Thoracic aorta (tissue), 2 donors: ENCODE data around the gene ADORA3. TPM values are rescaled to one million over a fixed set of nuclear protein-coding genes. Genes with fewer than 3 reads are reported as not detected.

Experiments
- ATAC-seq: fragments of 150-250 bp; one replicate; pipeline ENCODE4 v1.8.0; 2017; ENCODE audit warnings: low read depth; ENCODE audit not compliant: insufficient number of reproducible peaks, low FRiP score
- DNase-seq: peaks from one replicate; pipeline ENCODE4 v3.0.0-alpha.2; 2020; ENCODE audit warnings: low spot score
- H3K27ac ChIP-seq, 2 donors: fragments of 200-600 bp; sonication (generic); 1 replicate in 1 of 2; 2 replicates in 1 of 2; pipeline ENCODE4 v1.5.1; 2016; ENCODE audit warnings: mild to moderate bottlenecking in 2 of 2, moderate library complexity in 2 of 2
- H3K27me3 ChIP-seq: fragments of 200-600 bp; sonication (generic); replicated peaks from 2 replicates; pipeline ENCODE4 v1.6.0; 2016; ENCODE audit warnings: mild to moderate bottlenecking; ENCODE audit not compliant: insufficient read depth
- H3K36me3 ChIP-seq: fragments of 200-600 bp; sonication (generic); one replicate; pipeline ENCODE4 v1.5.1; 2016
- H3K4me1 ChIP-seq, 2 donors: fragments of 200-600 bp; sonication (generic); 1 replicate in 1 of 2; 2 replicates in 1 of 2; pipeline versions ENCODE4 v1.5.1 to v1.6.0; 2016; ENCODE audit warnings: low read depth in 2 of 2, mild to moderate bottlenecking in 1 of 2; ENCODE audit not compliant: control insufficient read depth in 1 of 2
- H3K4me3 ChIP-seq: fragments of 200-600 bp; sonication (generic); 2 replicates; pipeline ENCODE4 v1.5.1; 2016; ENCODE audit warnings: mild to moderate bottlenecking
- H3K9me3 ChIP-seq: fragments of 200-600 bp; sonication (generic); 2 replicates; pipeline ENCODE4 v1.5.1; 2016
- CTCF ChIP-seq: fragments of 200-600 bp; sonication (generic); IDR thresholded peaks from one replicate; pipeline ENCODE4 v1.5.1; 2019; ENCODE audit warnings: antibody characterized with exemption
- total RNA-seq, 2 donors: library from RNA; depleted of rRNA; stranded (reverse); fragments of >200 nt; gene quantifications; one replicate each; pipeline versions ENCODE4 v1.1.0 to v1.2.3, GENCODE V29; 2016

Gene ADORA3
- total RNA-seq, 2 donors from 2014 or later = 6.2 to 29.5 TPM

- no peak for TF ChIP-seq CTCF
- DNase-seq (no peak), ATAC-seq (no peak)
- no peaks in the 10 kb centered on the region for H3K27me3 ChIP-seq
- H3K36me3 ChIP-seq = no peaks in the 10 kb centered on the region
- H3K27ac ChIP-seq = no peak overlapping the region
- no peaks in the 10 kb centered on the region for H3K4me1 ChIP-seq
- no peak overlapping the region for H3K4me3 ChIP-seq
- no peaks in the 10 kb centered on the region for H3K9me3 ChIP-seq
These were observed 20.3 kb downstream of the ADORA3 start for GRCh38 chr1:111483166-111483565.

DNA sequence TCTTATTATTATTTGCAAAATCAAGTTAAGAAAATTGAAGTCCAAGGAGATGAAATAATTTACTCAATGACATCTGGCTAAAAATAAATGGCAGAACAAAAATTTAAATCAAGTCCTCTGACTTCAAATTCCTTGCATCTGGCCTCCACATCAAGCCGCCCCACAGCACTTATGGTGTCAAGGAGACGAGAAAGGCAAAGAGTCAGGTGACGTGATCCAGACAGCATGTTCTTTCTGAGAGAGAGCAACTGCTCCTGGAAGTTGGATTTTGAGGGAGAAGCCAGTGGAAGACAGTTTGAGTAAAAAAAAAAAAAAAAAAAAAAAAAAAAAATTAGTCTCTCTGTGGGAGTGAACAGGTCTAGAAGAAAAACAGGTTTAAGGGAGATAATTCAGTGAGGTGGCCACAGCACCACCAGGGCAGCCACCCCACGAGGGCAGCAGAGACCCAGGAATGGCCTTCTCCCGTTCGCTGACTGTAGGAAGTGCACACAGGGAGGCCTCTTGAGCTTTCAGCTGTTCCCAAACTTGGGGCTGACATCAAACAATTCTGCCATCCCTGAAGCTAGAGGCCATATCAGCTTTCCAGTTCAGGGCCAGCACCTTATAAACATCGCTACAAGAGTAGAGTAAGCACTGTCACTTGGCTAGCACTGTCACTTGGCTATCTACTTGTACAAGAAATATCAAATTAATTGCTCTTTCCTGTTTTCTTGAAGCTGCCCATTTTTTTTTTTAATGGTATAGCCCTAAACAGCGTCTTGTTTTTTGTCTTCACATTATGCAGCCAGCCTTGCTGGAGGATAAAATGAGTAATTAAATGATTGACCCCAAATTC lies 21.8 kb downstream of the ADORA3 start:
- H3K27me3 ChIP-seq = no peaks in the 10 kb centered on the region
- H3K9me3 ChIP-seq = no peaks in the 10 kb centered on the region
- ATAC-seq (peak; percentile 69), DNase-seq (peak; percentile 26)
- no peak overlapping the region for H3K27ac ChIP-seq
- no peaks in the 10 kb centered on the region for H3K36me3 ChIP-seq
- H3K4me1 ChIP-seq = no peaks in the 10 kb centered on the region
- no peak overlapping the region for H3K4me3 ChIP-seq
- TF ChIP-seq CTCF = peak; percentile 67

DNA sequence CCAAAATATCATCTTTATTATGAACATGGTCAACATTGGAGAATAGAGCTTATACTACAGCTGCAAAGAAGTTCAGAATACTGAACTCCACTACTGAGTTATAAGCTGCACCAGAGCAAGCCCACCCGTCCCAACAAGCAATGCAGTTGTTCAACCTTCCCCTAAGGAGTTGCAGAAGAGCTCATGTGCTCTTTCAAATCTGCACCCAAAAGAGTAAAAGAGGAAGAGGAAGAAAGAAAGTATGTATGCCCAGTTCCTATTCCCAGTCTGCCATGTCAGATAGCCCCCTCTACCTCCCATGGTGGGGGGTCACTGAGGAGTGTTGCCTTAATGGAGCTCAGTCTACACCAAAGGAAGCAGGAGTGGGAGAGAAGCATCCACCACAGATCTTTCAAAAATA lies 22.8 kb downstream of the ADORA3 start:
- Histone ChIP-seq H3K9me3 (no peaks in the 10 kb centered on the region), H3K4me3 (no peak overlapping the region), H3K36me3 (no peaks in the 10 kb centered on the region), H3K4me1 (no peaks in the 10 kb centered on the region), H3K27me3 (no peaks in the 10 kb centered on the region), H3K27ac (no peak overlapping the region)
- ATAC-seq (no peak), DNase-seq (no peak)
- TF ChIP-seq CTCF = no peak

DNA sequence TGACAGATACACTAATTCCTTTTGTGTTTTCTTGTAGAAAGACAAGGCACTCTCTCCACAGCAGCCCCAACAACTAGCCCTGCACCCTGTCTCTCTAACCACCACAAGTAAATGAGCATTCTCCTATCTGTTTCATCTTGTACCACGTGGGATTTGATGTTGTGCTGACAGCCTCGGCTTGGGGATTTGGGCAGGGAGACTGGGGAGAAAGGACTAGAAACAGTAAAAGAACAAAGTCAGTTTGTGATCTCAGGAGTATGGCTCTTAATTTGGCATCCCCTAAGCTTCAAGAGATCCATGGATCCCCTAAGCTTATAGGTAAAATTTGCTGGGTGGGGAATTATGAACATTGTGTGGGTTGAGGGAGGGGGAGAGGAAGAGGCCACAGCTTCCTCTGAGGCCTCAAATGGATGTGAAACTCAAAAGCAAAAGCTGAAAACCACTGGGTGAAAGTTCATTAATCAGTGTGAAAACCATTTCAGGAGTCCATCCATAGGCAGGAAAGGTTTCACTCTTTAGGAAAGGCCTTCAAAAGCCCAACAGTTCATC lies 26.6 kb downstream of the ADORA3 start:
- no peak for TF ChIP-seq CTCF
- Histone ChIP-seq H3K9me3 (no peaks in the 10 kb centered on the region), H3K36me3 (no peaks in the 10 kb centered on the region), H3K4me1 (peaks cover 7% of the 10 kb centered on the region in 2 donors), H3K27me3 (no peaks in the 10 kb centered on the region), H3K4me3 (no peak overlapping the region), H3K27ac (no peak overlapping the region)
- DNase-seq = no peak
- ATAC-seq = no peak

- DNase-seq (no peak), ATAC-seq (no peak)
- peak overlapping the region; percentile 21 for H3K4me3 ChIP-seq
- H3K27ac ChIP-seq = no peak overlapping the region
- H3K9me3 ChIP-seq = no peaks in the 10 kb centered on the region
- no peaks in the 10 kb centered on the region for H3K36me3 ChIP-seq
- H3K27me3 ChIP-seq = no peaks in the 10 kb centered on the region
- peaks cover 7% of the 10 kb centered on the region in 2 donors for H3K4me1 ChIP-seq
- no peak for TF ChIP-seq CTCF
These were observed 27.2 kb downstream of the ADORA3 start for GRCh38 chr1:111476214-111476613.
